Stimulated activated CD4-positive, alpha-beta T cell treated with anti-CD3 and anti-CD28 coated beads, TNF-alpha, amount 100 ng/mL, for 48 hours (primary cell): Measurements from ENCODE around the gene FCN1.

ENCODE experiments used
- DNase-seq, 3 donors: peaks; one replicate each; pipeline ENCODE4 v3.0.0-alpha.2; 2020; ENCODE audit warnings: low read depth in 3 of 3

The FCN1 gene

GRCh38 chr9:134951461-134951860 is 33.7 kb upstream of the FCN1 start:
- no peak for DNase-seq

DNA sequence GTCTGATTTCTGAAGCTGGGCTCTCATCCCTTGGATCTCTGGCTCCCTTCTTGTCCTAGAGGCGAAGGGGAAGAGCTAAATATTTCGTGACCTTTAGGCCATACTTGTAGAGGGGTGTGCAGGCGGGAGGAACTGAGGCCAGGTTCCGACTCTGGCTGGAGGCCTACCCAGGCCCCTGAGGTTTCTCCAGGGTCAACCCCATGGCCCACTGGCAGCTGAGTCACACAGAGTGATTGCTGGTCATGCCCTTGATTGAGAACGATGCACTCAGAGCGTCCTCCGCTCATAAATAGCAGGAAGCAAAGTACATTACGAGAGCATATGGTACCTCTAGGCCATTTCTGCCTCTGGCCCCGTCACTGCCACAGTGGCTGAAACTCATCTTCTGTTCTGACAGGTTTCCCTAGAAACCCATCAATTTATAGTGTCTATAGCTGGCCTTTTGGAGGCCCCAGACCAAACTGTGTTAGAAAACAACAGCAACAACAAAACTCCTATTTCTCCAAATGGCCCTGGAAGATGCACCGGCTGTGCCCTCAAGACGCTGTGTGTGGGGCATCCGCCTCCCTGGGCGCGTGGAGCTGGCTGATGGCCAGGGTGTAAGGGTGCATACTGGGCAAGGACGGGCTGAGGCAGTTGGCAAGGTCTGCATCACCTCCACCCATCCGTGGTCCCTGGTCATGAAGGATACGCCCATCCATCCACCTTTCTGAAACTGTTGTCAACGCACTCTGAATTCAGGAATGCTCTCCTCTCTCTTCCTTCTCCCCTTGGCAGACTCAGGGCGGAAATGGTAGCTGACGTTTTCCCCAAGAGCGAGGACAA is 32.9 kb upstream of the FCN1 start:
- DNase-seq = no peak

DNA sequence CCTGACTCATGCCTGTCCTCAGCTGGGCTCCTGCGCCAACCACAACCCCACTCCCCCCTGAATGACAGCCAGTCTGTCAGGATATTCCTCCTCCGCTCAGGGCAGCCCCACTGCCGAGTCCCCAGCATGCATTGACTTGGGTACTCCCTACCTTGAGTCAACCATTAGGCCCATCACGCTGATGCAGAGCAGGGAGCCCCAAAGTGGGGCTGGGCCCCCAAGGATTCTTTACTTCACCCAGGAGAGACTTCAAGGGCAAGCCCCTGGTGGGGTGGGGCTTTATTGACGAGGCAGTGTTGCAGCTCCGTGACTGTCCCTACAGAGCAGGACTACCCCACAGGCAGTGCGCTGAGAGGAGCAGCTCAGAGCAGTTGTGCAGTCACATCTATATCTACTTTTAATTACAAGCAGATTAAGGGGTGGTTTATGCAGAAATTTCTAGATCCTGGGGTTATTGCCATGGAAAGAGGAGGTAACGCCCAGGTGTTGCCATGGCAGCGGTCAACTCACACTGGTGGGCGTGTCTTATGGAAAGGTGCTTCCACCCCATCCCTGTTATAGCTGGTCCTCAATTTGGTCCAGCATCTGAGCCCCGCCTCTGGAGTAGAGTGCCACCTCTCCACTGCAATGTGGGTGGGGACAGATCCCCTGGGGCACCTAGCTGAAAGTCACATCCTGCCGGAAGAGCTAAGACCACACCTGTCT is 32.1 kb upstream of the FCN1 start:
- DNase-seq = no peak

GRCh38 chr9:134948149-134948548 is 30.4 kb upstream of the FCN1 start:
- no peak for DNase-seq

DNA sequence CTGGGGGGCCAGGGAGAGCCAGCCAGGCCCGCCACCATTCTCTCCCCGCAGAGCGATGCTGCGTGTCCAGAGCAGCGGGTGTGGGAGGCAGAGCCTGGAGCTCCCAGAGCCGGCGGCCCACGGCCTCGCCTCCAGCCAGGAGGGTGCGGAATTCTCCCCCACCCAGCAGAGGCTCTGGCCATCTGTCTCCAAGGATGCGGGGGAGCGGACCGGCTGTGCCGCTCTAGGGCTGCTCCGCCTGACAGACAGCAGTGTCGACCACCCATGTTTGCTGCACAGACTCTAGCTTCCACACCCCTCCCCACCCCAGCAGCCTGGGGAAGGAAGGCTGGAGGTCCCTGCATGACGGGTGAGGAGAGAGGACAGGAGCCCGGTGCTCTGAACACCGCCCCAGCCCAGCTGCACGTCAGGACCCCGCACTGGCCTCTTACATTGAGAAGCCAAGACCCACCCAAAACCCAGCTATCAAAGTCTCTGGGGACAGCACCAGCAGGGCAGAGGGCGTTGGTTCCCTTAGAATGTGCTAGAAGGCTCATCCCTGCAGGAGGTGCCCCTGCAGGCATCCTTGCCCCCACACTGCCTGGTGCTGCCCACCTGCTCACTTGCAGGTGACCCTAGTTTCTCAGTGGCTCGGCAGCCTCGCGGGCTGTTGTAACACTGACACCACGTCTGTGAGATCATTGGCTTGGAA is 29.7 kb upstream of the FCN1 start:
- no peak for DNase-seq

DNA sequence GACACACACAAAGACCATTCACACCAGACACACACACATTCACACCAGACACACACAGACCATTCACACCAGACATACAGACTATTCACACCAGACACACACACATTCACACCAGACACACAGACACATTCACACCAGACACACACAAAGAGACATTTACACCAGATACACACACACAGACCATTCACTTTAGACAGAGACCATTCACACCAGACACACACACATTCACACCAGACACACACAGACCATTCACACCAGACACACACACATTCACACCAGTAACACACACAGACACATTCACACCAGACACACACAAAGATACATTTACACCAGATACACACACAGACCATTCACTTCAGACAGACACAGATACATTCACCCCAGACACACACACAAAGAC is 29.0 kb upstream of the FCN1 start:
- DNase-seq = no peak

DNA sequence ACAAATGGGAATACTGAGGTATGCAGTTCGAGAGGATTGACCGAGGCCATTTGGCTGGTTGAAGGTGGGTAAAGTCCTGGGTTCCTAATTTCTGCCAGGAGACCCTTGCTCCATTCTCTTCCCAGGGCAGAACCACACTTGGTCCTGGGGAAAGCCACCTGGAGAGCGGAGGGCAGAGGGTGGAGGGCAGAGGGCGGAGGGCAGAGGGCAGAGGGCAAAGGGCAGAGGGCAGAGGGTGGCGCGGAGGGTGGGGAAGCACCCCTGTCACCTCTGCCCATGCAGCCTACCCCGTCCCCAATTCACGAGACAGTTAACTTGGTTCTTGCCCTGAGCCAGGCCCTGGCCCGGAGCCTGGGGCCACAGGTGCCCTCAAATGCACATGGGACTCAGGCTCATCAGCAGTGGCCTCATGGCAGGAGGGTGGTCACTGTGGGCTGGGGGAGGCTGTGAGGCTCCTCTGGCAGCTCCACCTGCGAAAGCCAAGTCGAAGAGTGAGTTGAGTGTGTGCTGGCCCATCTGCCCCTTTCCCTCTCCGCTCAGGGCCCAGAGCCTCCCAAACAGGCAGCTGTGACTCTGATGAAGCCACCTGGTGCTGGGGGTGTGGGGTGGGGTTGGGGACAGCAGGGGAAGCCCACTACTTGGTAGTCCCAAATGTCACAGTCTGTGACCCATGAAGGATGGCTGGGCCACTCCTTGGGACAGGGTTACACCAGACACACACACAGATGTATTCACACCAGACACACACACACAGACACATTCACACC is 28.0 kb upstream of the FCN1 start:
- DNase-seq = no peak

- DNase-seq = no peak
These were observed 27.2 kb upstream of the FCN1 start for GRCh38 chr9:134944916-134945315.

- no peak for DNase-seq
These were observed 26.7 kb upstream of the FCN1 start for GRCh38 chr9:134944351-134944802.

GRCh38 chr9:134943836-134944235 is 26.1 kb upstream of the FCN1 start:
- no peak for DNase-seq

DNA sequence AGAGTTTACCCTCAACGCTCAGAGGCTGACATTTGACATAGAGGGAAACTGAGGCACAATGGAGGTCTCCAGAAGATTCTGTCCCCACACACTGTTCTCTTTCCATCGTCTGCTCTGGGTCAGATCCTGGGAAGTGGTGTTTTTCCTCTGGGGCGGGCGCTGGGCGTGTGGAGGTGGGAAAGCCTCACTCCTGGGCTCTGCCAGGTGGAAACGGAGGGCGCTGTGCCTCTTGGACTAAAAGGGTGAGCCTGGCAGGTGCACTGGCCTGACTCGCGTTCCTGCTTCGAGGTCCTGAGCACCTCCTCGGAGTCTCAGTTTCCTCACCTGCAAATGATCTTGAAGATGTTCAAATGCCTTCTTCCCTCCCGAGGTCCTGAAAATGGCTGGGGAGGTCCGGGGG is 25.7 kb upstream of the FCN1 start:
- DNase-seq = no peak

DNA sequence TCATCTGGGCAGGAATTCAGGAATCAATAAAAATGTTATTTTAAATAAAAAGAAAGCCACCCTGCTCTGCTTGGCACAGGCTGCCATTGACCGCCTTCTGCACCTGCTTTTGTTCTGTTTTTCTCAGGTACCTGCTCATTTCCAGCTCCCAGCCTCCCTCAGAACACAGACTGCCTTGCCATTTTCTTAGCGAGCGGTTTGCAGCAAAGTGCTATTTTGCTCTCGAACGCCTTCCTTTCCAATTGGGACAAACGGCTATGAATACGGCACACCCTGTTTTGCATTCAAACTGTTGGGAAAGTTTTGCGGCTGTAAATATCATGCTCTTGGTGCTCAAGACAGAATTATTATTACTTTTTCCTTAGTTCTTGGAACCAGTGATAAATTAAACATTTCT is 25.1 kb upstream of the FCN1 start:
- DNase-seq = no peak

DNA sequence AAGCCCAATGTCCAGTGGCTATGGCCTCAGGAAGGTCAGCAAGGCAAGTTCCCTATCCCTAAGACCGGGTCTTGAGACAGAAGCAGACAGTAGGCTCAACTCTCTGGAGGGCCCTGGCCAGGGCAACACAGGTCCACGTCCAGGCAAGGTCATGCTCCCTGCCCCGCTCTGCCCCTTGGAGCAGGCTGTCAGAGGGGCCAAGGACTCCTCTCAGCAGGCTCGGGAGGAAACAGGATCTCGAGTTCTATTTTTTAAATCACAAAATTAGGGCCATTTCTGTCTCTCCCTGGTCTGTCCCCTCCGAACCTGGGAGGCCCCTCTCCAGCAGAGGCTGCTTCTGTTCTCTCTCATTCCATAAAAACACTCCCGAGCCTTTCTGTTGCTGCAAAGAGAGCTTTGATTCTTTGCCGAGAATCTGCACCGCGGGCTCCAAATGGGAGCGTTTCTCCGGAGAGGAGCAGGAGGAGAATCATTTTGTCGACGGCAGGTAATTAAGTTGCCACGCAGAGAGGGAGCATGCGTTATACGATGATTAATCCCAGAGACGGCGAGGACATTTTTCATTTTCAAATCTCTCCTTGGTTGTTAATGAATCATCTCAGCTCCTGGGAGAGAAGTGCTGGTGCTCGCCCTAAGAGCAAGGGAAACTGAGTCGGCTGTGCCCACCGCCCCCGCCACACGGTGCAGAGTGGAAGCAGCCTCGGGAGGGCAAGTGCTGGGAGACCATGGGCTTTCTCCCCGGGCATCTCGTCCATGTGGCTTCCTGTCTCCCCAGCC is 24.5 kb upstream of the FCN1 start:
- DNase-seq = no peak

GRCh38 chr9:134940236-134941208 is 22.8 kb upstream of the FCN1 start:
- DNase-seq = no peak

DNA sequence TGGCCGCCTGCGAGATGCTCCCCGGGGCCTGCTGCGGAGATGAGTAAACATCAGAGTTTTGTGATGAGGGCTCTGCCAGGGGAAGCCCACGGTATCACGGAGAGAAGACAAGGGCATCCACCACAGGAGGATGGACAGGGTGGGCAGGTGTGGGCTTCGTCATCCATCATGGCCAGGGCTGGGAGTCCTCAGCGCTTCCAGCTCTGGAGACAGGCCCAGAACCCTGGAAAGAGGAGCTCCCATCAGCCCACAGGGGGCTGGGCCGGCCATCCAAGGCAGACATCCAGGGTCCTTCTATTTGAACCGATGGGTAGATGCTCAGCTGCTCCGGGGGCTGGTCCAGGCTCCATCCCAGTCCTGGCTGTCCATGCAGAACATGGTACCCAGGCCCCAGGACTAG is 22.1 kb upstream of the FCN1 start:
- DNase-seq = no peak

GRCh38 chr9:134939080-134939733 is 21.5 kb upstream of the FCN1 start:
- DNase-seq = no peak

- DNase-seq = no peak
These were observed 20.8 kb upstream of the FCN1 start for GRCh38 chr9:134938346-134939079.

GRCh38 chr9:134937566-134938345 is 20.0 kb upstream of the FCN1 start:
- no peak for DNase-seq
